Activated naive CD4-positive, alpha-beta T cell treated with anti-CD3 and anti-CD28 coated beads, Interleukin-2, amount 10 ng/mL, durations not matched to agents 7 days and 5 days (primary cell): Measurements from ENCODE around the gene NOX5.

Experiments used
- CTCF ChIA-PET: fragments of 350-600 bp; sonication (Branson Sonifier 250); formaldehyde crosslinking; loops from one replicate; lab custom pipeline; 2021; ENCODE audit warnings: antibody characterized with exemption; lab: Charles Lee
- DNase-seq: peaks from one replicate; pipeline ENCODE4 v3.0.0-alpha.2; 2020
- H3K27ac Mint-ChIP-seq: one replicate; pipeline ENCODE4 v1.8.0; 2021; ENCODE audit warnings: mild to moderate bottlenecking, moderate library complexity, mixed read lengths
- H3K27me3 Mint-ChIP-seq: one replicate; pipeline ENCODE4 v1.8.0; 2021; ENCODE audit warnings: mild to moderate bottlenecking, mixed read lengths
- H3K36me3 Mint-ChIP-seq: one replicate; pipeline ENCODE4 v1.8.0; 2021; ENCODE audit warnings: mixed read lengths
- H3K4me1 Mint-ChIP-seq: one replicate; pipeline ENCODE4 v1.8.0; 2021; ENCODE audit warnings: mixed read lengths
- H3K4me3 Mint-ChIP-seq: one replicate; pipeline ENCODE4 v1.8.0; 2021; ENCODE audit warnings: mild to moderate bottlenecking, moderate library complexity, mixed read lengths
- H3K9me3 Mint-ChIP-seq: one replicate; pipeline ENCODE4 v1.8.0; 2021; ENCODE audit warnings: mixed read lengths

Gene NOX5

GRCh38 chr15:69092159-69092558 is 77.7 kb downstream of the NOX5 start:
- Mint-ChIP-seq H3K27me3 (peaks cover 41% of the 10 kb centered on the region), H3K27ac (no peak overlapping the region), H3K9me3 (no peaks in the 10 kb centered on the region), H3K36me3 (no peaks in the 10 kb centered on the region), H3K4me1 (no peaks in the 10 kb centered on the region), H3K4me3 (no peak overlapping the region)
- no peak for DNase-seq
- CTCF ChIA-PET = no interaction called here

- no peaks in the 10 kb centered on the region for H3K4me1 Mint-ChIP-seq
- H3K27me3 Mint-ChIP-seq = peaks cover 40% of the 10 kb centered on the region
- CTCF ChIA-PET = no interaction called here
- no peak for DNase-seq
- H3K4me3 Mint-ChIP-seq = no peak overlapping the region
- no peaks in the 10 kb centered on the region for H3K9me3 Mint-ChIP-seq
- no peak overlapping the region for H3K27ac Mint-ChIP-seq
- no peaks in the 10 kb centered on the region for H3K36me3 Mint-ChIP-seq
These were observed 78.6 kb downstream of the NOX5 start for GRCh38 chr15:69093127-69093526.

DNA sequence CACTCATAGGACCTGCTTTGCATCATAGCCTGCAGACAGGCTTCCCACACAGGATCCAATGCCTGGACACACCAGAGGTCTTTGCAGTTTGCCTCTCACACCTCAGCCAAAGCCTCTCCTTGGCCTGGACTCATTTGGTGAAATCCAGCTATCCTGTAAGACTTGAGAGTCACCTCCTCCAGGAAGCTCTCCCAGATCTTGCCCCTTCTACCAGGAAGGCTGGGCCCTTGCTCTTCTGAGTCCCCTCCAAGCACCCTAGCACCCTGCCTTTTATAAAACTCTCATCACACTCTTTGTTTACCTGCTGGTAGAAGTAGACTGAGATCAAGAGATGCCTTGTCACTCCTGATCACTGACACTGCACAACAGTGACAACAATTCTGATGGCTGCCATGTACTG is 79.1 kb downstream of the NOX5 start:
- Mint-ChIP-seq H3K36me3 (no peaks in the 10 kb centered on the region), H3K9me3 (no peaks in the 10 kb centered on the region), H3K4me3 (no peak overlapping the region), H3K27ac (no peak overlapping the region), H3K4me1 (no peaks in the 10 kb centered on the region), H3K27me3 (peaks cover 40% of the 10 kb centered on the region)
- CTCF ChIA-PET = no interaction called here
- DNase-seq = no peak

- Mint-ChIP-seq H3K27me3 (peaks cover 40% of the 10 kb centered on the region), H3K4me3 (no peak overlapping the region), H3K4me1 (no peaks in the 10 kb centered on the region), H3K27ac (no peak overlapping the region), H3K36me3 (no peaks in the 10 kb centered on the region), H3K9me3 (no peaks in the 10 kb centered on the region)
- no peak for DNase-seq
- CTCF ChIA-PET = no interaction called here
These were observed 79.8 kb downstream of the NOX5 start for GRCh38 chr15:69094124-69094921.

GRCh38 chr15:69095274-69095673 is 80.8 kb downstream of the NOX5 start:
- CTCF ChIA-PET = no interaction called here
- H3K27me3 Mint-ChIP-seq = peaks cover 30% of the 10 kb centered on the region
- no peaks in the 10 kb centered on the region for H3K36me3 Mint-ChIP-seq
- no peaks in the 10 kb centered on the region for H3K4me1 Mint-ChIP-seq
- no peaks in the 10 kb centered on the region for H3K9me3 Mint-ChIP-seq
- H3K4me3 Mint-ChIP-seq = no peak overlapping the region
- no peak overlapping the region for H3K27ac Mint-ChIP-seq
- DNase-seq = no peak

DNA sequence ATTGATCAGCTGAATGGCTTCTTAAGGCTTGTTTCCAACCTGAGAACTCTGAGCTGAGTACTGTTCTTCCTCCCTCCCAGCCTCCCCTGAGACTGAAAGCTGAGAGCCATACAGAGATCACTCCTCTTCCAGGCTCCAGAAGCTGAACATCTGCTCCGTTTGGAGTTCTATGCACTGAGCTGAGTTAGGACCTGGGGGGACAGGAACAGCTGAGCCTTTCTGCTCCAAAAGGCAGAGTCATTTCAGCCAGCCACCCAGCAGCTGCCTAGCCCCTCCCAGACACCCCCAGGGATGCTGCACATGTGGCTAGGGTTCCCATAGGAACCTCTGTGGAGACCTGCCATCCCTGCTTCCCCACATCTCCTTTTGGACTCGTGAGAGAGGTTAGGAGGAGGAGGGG is 81.7 kb downstream of the NOX5 start:
- Mint-ChIP-seq H3K9me3 (no peaks in the 10 kb centered on the region), H3K27me3 (peaks cover 26% of the 10 kb centered on the region), H3K4me1 (no peaks in the 10 kb centered on the region), H3K27ac (no peak overlapping the region), H3K36me3 (no peaks in the 10 kb centered on the region), H3K4me3 (no peak overlapping the region)
- DNase-seq = no peak
- CTCF ChIA-PET = no interaction called here

- no peaks in the 10 kb centered on the region for H3K4me1 Mint-ChIP-seq
- no peaks in the 10 kb centered on the region for H3K36me3 Mint-ChIP-seq
- CTCF ChIA-PET = no interaction called here
- H3K4me3 Mint-ChIP-seq = no peak overlapping the region
- DNase-seq = no peak
- no peak overlapping the region for H3K27ac Mint-ChIP-seq
- peaks cover 23% of the 10 kb centered on the region for H3K27me3 Mint-ChIP-seq
- H3K9me3 Mint-ChIP-seq = no peaks in the 10 kb centered on the region
These were observed 82.1 kb downstream of the NOX5 start for GRCh38 chr15:69096626-69097025.

DNA sequence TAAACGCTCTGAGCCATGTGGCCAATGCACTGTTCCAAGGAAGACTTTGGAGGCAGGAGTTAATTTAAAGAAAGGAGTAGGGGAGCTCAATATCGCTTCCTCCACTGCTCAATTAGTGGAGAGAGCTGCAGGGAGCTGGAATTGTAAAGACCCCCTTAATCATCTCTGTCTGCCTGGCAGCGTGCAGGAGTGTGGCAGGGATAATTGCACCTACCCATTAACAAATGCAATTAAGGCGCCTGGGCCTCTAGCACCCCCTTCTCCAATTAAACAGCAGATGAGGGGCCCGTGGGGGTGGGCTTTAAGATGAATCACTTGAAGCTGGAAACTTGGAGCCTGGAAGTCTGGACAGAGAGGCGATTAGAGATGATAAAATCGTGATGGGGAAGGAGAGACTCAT is 84.3 kb downstream of the NOX5 start:
- Mint-ChIP-seq H3K9me3 (no peaks in the 10 kb centered on the region), H3K27ac (no peak overlapping the region), H3K27me3 (peaks cover 27% of the 10 kb centered on the region), H3K4me1 (no peaks in the 10 kb centered on the region), H3K36me3 (no peaks in the 10 kb centered on the region), H3K4me3 (no peak overlapping the region)
- DNase-seq = no peak
- CTCF ChIA-PET = interaction anchor here (1.3 kb wide), 1 partner anchor 39 kb away, joined by 3 read pairs; no protein-coding TSS in a partner anchor

- Mint-ChIP-seq H3K36me3 (no peaks in the 10 kb centered on the region), H3K4me1 (peaks cover 6% of the 10 kb centered on the region), H3K9me3 (no peaks in the 10 kb centered on the region), H3K27me3 (peaks cover 19% of the 10 kb centered on the region), H3K4me3 (no peak overlapping the region), H3K27ac (no peak overlapping the region)
- DNase-seq = no peak
- CTCF ChIA-PET = interaction anchor here (1.3 kb wide), 1 partner anchor 41 kb away, joined by 3 read pairs; no protein-coding TSS in a partner anchor
These were observed 85.4 kb downstream of the NOX5 start for GRCh38 chr15:69099941-69100340.

DNA sequence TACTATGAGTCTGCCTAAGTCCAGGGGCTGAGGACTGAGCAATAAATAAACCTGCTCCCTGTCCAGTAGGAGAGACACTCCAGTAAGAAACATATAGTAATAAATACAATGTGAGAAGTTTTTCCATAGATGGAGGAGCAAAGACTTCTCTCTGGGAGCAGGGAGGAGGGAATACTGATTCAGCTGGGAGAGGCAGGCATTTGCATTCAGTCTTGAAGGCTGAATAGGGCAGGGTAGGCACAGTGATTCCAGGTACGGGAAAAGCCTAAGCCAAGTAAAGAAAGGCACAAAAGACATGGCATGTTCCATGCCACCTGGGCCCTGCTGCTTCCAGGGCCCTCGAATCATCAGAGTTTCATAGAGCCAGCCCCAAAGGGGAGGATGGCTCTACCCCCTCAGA is 86.3 kb downstream of the NOX5 start:
- Mint-ChIP-seq H3K4me1 (peaks cover 6% of the 10 kb centered on the region), H3K4me3 (no peak overlapping the region), H3K9me3 (no peaks in the 10 kb centered on the region), H3K27me3 (peaks cover 19% of the 10 kb centered on the region), H3K27ac (no peak overlapping the region), H3K36me3 (no peaks in the 10 kb centered on the region)
- no peak for DNase-seq
- CTCF ChIA-PET = no interaction called here

DNA sequence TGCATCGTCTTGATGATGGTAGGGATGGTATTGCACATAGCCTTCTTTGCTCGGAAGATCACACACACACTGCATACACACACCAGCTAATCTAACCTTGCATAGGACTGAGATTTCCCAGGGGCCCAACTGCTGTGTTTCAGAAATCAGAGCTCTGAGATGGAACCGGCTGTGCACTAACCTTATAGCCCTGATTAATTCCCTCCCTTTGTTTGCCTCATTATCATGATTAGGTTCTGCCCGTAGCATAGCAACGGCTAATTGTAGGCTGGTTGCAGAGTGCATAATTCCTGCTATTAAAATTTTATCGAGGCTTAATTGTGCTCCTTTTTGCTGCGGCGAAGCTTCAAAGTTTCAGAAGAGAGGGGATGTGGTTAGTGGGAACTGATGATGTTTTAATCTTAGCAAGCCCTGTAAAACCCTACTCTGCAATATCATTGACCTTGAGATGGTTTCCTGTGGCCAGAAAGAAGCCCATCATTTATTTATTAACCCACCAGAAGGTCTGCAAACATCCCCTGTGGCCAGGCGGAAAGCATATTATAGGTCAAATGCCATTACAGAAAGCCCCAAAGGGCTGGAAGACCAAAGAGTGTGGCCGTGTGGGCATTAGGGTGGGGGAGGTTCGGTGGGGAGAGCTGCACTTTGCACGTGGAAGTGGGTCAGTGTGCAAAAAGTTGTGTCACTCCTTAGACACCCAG is 89.7 kb downstream of the NOX5 start:
- H3K27ac Mint-ChIP-seq = no peak overlapping the region
- H3K36me3 Mint-ChIP-seq = no peaks in the 10 kb centered on the region
- DNase-seq = no peak
- CTCF ChIA-PET = no interaction called here
- H3K27me3 Mint-ChIP-seq = peaks cover 7% of the 10 kb centered on the region
- H3K4me3 Mint-ChIP-seq = no peak overlapping the region
- H3K4me1 Mint-ChIP-seq = peaks cover 9% of the 10 kb centered on the region
- no peaks in the 10 kb centered on the region for H3K9me3 Mint-ChIP-seq

GRCh38 chr15:69105451-69105985 is 91.0 kb downstream of the NOX5 start:
- CTCF ChIA-PET = no interaction called here
- Mint-ChIP-seq H3K9me3 (no peaks in the 10 kb centered on the region), H3K4me1 (peaks cover 9% of the 10 kb centered on the region), H3K27me3 (peaks cover 16% of the 10 kb centered on the region), H3K27ac (no peak overlapping the region), H3K36me3 (no peaks in the 10 kb centered on the region), H3K4me3 (no peak overlapping the region)
- no peak for DNase-seq

DNA sequence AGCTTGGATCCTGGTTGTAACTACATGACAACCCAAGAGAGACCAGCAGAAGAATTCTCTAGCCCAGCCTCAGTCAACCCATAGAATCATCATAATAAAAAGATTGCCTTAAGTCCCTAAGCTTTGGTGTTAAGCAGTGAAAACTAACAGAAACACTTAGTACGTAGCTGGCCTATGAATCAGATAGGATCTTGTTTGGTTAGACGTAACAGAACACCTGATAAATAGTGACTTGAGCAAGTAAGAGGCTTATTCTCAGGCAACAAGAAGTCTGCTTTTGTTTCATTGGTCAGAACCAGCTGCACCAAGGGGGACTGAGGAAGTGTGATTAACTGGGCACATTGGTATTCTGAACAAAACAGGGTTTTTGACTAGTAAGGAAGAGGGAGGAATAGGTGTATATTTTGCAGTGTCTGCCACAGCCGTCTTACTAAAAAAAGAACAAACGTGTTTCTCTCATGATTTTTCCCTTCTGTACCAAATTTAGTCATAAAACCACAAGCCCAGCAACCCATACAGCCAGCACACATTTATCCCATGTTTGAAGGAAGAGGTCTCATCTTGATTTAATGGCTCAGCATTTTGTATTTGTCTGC is 92.6 kb downstream of the NOX5 start:
- Mint-ChIP-seq H3K4me1 (peaks cover 9% of the 10 kb centered on the region), H3K9me3 (no peaks in the 10 kb centered on the region), H3K27me3 (peaks cover 21% of the 10 kb centered on the region), H3K36me3 (no peaks in the 10 kb centered on the region), H3K27ac (no peak overlapping the region), H3K4me3 (no peak overlapping the region)
- CTCF ChIA-PET = interaction anchor here (1.0 to 1.2 kb wide), 2 partner anchors 10 to 19 kb away, joined by 3 read pairs; no protein-coding TSS in a partner anchor
- DNase-seq = no peak
